HS-27A (cell line): Measurements from ENCODE around the gene LENG1.

ENCODE experiments used
- DNase-seq: peaks from one replicate; pipeline ENCODE4 v3.0.0-alpha.2; 2012; ENCODE audit warnings: low read depth, missing footprints

LENG1 gene

DNA sequence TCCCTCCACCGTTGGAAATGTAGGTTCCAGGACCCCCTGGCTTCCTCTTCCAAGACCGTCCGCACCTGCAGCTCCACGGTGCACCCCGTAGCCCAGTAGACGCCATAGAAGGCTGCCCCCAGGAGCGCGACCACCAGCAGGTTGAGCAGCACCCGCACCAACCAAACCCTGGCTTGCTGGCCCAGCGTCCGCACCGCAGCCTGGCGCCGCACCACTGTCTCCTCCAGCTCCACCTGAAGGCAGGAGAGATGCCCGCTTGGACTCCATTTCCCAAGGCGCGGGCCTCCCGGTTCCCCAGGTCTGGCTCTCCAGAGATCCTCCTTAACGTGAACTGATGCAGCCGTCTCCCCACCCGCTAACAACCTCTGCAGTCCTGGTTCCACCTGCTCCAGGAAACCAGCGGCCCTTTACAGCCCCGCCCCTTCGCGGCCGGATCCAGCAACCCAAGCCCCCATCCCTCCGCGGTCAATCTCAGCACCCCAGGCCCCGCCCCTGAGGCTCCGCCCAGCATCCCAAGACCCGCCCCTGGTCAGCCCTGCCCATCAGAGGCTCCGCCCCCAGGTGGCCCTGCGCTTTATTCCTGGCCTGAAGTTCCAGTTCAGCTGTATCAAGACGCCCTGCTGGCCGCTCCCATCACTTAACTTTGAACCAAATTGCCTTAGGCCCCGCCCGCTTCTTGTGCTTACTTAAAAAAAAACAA is 5.0 kb upstream of the LENG1 start:
- DNase-seq = no peak

DNA sequence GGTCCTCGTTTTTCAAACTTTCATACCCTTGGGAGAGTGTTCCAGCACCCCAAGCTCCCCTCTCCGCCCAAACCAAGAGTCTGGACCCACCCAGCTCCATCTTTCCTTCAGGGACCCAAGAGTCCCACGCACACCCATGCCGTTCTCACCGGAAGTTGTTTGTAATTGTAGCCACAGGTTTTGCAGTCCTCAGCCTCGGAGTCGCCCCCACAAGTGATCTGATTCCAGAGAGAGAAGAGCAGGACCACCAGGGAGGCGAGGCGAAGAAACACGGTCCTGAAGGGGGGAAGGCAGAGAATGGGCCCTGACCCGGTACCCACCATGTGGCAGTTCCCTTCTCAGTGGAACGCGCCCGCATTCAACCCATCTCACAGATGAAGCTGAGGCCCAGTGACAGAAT is 3.4 kb upstream of the LENG1 start:
- no peak for DNase-seq

DNA sequence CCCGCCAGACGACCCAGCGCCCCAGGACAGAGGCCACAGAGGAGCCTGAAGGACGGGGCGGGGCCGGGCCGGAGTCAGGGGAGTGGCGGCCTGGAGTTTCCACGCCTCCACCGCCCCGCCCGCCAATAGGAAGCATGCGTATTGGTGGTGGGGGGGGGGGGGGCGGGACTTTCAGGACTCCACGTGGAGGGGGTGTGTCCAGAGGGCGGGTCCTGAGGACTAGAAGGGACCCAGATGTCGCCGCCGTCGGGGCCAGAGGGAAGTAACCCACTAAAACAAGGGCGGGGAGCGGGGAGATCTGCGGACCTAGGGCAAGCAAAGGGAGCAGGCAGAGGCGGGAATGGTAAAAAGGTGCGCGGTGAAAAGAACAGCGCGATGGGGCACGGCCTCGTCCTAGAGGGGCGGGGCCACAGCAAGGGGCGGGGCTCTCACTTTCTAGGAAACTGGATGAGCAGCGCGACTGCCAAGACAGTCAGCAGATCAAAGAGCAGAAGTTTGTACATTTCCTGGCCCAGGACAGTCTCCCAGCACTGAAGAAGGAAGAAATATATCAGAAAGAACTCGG is 2.8 kb upstream of the LENG1 start:
- DNase-seq = no peak

DNA sequence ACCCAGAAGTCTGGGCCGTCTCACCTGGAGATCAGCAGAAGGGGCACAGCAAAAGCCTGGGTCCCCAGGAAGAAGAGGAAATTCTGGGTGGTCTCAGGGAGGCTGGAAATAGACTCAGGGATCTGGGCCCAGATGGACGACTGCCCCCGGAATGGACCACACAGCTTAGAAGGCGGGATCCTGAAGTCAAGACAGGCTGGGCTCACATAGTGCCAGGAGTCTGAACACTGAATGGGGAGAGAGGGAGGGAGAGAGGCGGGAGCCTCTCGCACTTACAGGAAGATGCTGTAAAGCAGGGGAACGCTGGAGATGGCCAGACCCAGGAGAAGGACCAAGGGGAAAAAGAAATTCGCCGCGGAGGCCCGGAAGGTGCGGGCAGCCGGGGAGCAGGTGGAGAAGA is 1.3 kb upstream of the LENG1 start:
- DNase-seq = no peak

DNA sequence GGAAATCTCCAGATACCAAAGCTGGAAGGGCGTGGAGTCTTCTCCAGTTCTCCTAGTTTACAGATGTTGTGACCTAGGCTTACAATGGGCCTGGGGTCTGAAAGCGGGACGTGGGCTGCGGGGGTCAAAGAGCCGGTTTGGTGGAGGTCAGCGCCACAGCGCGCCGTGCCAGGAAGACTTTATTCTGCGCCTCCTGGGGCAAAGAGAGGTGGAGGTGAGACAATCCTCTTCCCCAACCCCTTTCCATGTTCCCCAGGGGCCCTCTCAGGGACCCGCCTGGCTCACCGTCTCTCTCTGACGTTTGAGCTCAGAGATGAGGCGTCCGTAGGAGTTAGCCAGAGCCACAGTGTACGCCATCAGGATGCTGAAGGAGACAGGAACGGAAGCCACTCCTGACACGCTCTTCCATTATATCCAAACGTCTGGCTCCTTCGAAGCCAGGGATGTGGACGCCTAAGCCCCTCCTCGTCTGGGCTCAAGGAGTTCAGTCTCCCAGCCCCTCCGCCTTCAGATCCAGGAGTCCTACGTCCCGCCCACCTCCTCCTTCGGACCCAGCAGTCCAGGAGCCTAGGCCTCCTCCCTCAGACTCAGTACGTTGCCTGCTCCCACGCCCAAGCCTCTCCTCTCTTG is 776 bp upstream of the LENG1 start:
- DNase-seq = no peak

DNA sequence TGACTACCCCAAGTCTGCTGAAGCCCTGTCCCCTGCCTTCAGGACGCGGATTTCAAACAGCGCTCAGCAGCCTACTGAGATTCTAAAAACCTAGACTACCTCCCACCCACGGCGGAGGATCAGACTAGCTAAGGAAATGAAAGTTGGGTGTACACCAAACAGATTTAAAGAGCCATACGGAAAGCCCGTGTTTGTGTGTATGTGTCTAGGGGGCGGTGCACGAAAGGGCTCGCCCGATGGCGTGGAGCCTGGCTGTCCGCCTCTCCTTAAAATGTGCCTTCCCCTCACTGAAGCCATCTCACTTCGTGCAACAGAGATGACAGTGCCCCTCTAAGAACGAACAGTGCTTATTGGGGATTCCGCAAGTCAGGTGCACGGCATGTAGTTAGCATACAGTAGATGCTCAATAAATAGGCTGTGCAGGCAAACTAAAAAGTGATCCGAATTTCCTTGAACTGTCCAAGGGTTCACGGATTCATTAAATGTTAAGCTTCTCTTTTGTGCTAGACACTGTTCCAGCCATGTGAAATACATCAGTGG is 639 bp downstream of the LENG1 start:
- DNase-seq = no peak

DNA sequence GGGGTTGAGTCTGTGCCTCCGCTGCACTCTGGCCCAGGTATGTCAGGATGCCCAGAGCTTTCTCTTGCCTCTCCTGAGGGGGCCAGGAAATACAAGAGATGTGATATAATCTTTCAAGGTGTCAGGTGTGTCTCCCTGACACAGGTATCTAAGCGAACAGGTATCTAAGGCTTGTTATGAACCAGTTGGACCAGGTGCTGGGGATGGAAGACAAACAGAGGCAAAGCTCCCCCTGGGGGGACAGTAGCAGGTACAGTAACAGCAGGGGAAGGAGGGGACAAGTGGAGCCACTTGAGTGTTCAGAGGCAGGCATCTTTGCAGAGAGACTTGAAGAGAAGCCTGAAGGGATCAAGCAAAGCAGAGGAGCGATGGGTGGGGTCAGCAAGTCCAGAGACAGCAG is 2.6 kb downstream of the LENG1 start:
- DNase-seq = no peak

DNA sequence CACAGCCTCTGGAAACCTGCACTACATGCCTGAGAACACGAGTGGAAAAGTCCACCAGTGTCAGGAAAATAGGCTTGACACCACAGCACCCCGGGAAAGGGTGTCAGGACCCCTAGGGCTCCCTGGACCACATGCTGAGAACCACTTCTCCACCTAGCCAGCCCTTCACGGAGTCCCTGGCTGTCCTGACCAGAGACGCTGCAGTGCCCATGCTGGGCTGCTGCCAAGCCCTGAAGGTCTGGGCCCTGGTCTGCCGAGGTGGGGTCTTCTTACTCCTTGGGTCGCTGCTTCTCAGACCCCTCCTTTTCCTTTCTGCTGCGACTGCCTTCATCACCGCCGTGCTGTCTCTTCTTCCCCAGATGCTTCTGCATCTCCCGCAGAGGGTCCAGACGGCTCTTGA is 3.0 kb downstream of the LENG1 start:
- no peak for DNase-seq

DNA sequence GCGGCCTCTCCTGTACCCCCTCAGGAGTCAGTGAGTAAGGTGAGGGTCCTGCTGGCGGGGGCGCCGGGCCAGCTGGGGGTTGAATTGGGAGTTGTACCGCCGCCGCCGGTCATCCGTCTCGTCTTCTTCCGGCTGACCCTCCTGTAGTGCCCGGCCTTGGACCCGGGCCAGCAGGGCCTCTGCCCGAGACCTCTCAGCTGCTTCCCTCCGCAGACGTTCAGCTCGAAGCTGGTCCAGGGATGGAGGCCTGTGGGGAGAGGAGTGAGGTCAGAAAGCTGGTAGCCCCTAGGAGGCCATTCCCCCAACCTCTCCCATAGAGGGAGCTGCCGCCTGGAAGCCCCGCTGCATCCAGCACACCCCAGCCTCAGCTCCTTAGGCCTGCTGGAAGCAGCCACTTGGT is 3.8 kb downstream of the LENG1 start:
- DNase-seq = no peak

DNA sequence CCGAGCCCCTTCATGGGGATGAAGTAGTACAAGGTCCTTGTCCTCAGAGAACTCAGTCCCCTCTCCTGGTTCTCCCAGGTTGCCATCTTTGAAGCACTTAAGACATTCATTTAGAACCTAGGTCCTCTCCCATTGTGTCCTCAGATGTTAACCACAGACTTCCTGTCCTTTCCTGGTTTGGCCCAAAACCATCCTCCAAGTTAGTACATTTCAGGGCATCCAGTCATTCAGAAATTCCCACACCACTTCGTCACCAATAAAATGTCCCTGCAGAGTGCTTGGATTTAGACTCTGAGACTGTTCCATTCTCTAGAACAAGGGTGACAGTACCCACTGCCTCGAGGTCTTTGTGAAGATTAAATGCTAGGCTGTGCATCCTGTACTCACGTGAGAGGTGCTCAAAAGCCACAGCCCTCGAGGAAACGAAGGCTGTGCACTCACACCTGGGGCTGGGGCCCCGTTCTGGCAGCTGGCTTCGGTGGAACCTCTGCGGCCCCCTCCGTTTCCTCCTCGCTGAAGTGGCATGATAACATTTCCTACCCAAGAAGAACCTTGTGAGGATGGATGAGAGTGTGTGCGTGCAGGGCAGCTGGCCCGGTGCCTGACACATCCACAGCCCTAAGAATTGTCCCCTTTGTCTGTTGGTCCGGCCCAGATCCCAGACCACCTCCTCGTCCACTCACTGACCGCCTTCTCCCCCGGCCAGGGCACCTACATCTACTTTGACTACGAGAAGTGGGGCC is 4.7 kb downstream of the LENG1 start:
- DNase-seq = no peak

DNA sequence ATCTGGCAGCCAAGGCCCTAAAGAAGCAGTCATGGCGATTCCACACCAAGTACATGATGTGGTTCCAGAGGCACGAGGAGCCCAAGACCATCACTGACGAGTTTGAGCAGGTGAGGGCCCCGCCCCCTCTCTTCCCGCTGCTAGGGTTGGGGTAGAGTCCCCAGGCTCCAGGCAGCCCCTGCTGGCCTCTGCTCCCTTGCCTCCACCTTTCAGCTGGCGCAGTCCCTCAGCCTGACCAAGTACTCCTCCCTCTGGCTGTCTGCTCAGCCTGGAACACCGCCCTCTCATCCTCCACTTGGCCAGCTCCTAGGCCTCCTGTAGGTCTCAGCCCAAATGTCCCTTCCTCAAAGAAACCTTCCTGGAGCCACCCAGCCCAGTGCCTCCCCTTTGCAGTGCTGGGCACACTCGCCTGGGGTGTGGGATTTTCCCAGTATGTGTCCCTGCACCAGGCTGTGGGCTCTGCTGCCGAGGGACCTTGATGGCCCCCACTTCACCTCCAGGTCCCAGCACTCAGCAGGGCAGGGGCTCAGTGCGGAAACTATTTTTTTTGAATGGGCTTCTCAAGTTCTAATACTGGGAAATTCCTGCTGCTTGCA is 5.7 kb downstream of the LENG1 start:
- DNase-seq = no peak

DNA sequence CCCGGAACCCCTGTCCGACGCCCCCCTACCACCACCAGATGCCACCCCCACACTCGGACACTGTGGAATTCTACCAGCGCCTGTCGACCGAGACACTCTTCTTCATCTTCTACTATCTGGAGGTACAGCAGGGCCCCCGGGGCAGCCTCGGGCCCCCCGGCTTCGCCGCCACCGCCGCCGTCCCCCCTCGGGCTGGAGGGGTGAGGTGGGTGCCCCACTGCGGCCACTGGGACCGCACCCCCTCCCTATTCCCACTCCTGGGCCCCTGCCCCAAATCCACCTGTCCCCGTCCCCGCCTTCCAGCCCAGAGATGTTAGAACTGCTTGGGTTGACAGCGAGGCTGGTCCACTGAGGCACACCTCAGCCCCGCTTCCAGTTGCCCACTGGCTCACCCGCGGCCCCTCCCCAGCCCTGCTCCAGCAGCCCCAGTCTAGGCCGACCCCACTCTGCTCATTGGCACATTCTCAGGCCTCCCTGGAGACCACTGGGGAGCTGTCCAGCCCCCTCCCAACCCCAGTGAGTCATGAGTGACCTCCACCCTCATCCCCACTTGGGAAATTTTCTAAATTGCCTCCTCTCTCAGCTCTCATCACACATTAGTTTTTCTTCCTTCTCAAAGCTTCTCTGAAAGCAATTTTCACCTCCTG is 6.5 kb downstream of the LENG1 start:
- no peak for DNase-seq

DNA sequence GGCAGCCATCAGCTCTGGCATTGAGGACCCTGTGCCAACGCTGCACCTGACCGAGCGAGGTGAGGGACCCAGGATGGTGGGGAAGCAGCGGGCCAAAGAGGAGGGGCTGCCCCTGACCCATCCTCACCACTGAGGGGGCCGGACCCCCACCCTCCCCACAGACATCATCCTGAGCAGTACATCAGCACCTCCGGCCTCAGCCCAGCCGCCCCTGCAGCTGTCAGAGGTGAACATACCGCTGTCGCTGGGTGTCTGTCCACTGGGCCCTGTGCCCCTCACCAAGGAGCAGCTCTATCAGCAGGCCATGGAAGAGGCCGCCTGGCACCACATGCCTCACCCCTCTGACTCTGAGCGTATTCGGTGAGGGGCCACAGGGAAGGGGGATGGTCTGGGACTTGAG is 7.3 kb downstream of the LENG1 start:
- DNase-seq = no peak

DNA sequence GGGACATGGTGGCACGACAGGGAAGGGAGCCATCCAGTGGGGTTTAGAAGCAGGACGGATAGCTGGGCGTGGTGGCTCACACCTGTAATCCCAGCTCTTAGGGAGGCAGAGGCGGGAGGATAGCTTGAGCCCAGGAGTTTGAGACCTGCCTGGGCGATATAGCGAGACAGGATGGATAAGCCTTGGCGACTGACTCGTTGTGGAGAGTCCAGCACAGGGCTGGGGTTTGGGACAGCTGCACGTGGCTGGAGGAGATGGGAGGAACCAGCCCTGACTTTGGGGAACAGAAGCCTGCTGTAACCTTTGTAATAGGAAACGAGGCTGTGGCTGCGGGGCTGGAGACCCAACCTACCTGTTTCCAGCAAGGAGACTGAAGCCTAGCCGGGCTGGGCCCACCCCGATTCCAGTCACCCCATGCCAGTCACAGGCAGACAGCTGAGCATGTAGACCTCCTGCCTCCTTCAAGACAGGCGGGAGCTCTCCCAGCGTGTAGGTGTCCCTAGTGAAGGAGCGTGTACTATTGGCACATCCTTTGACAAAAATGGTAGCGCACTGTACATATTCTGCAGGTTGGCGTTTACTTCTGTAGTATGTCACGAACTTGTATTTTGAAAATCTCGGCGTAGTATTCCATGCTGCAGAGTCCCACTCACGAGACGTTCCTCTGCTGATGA is 8.0 kb downstream of the LENG1 start:
- DNase-seq = no peak

DNA sequence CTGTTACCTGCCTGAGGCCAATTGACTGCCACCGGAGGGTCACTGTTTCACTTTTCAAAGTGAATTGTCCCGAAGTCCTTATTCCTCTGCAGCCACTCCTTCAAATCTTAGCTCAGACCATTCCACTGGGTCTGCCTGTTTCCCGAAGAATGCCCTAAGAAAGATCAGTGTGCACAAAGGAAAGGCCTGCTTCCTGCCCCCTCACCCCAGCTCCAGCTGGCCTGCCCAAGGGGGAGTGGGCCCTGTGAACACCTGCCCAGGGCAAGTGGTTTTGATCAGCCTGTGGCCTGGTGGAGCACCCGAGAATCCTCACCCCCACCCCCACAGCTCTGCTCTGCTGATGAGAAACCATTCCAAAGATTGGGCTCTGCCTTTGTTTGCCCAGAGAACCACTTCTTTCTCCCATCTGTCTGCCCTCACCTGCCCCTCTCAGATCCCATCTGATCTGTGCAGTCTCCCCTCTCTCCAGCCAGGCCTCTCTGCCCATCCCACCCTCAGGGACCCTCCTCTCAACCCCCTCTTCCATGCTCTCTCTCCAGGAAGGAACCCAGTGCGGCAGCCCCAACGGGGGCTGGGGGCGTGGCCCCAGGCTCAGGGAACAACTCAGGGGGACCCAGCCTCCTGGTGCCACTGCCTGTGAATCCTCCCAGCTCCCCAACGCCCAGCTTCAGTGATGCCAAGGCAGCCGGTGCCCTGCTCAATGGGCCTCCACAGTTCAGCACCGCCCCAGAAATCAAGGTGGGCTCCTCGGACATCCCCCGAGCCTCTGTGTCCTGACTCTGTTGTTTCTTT is 10.3 kb downstream of the LENG1 start:
- no peak for DNase-seq

DNA sequence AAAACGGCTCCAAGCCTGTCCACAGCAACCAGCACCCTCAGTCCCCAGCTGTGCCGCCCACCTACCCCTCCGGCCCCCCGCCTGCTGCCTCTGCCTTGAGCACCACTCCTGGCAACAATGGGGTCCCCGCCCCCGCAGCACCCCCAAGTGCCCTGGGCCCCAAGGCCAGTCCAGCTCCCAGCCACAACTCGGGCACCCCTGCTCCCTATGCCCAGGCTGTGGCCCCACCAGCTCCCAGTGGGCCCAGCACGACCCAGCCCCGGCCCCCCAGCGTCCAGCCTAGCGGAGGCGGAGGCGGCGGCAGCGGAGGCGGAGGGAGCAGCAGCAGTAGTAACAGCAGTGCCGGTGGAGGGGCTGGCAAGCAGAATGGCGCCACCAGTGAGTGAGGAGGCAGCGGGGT is 11.4 kb downstream of the LENG1 start:
- no peak for DNase-seq

DNA sequence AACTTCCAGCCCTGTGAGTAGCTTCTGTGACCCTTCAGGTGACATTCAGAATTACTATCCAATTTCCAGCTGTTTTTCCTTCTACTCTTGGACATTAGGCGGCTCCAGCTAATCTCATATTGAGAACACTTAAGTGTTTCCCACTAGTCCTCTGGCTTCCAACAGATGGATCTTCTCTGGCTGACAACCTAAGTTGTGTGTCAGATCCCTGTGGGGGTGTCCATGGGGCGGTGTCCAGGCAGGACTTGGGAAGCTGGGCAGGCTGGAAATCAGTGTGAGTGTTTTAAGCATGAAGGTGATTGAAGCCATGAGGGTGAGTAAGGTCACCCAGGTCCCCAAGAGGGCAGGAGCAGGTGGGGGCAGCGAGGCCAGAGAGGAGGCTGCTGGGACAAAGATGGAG is 11.8 kb downstream of the LENG1 start:
- DNase-seq = no peak

DNA sequence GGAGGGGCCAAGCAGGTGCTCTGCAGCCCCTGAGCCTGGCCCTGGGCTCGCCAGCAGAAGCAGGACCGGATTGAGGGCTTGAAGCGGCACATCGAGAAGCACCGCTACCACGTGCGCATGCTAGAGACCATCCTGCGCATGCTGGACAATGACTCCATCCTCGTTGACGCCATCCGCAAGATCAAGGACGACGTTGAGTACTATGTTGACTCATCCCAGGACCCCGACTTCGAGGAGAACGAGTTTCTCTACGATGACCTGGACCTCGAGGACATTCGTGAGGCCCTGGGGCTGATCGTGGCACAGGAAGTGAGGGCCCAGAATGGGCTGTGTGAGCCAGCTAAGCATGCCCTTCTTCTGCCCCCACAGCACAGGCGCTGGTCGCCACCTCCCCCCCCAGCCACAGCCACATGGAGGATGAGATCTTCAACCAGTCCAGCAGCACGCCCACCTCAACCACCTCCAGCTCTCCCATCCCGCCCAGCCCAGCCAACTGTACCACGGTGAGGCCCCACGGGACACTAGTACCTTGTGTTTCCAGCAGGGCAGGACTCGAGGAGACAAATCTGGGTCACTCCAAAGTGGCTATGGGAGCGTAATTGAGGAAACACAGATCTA is 13.9 kb downstream of the LENG1 start:
- no peak for DNase-seq

DNA sequence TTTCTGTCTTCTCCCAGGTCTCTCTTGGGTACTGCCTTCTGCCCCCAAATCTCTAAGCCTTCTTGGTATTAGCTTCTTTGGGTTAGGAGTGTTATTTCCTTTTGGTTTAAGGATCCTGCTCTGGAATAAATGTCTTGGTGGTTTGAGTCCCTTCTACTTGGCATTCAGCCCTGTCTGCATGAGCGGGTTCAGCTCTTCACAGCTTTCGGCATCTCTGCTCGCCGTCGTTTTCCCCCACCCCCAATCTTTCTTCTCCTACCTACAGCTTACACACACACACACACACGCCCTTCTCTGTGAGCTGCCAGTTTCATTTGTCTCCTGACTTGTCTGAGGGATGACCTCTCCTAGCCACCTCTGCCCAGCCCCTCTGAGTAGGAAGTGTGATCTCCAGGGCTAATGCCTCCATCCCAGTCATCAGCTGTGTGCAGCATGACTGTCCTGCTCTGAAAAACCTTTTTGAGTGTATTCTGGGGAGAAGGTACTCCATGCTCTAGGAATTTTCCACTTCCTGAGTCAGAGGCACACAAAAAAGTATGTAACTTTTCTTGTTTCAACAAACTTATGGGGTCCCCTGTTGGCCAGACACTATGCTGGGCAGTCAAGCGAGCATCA is 17.2 kb downstream of the LENG1 start:
- no peak for DNase-seq

DNA sequence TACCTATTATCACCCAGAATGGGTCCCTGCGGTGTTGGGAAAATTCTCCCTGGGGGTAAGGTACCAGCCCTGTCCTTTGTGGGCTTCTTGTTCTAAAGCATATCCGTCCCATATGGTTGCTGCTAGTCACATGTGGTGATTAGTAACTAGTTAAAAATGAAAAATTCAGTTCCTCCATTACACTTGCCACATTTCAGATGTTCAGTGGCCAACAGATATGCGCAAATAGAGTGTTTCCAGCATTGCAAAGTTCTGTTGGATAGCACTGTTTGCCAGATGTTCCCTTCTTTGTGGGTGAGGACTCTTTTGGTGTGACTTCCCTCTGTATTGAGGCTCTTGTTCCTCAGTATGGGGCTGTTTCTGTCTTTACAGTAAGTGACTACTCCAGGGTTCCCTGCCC is 18.2 kb downstream of the LENG1 start:
- no peak for DNase-seq
